Stomach smooth muscle (tissue), 2 donors: ENCODE measurements around the gene TECR.
"Not testable (repeated sequence)": the region's sequence is repeated elsewhere in the genome, so short reads cannot be mapped to it uniquely, and the experiment has no call there.

Experiments used
- H3K27ac ChIP-seq: one replicate; pipeline ENCODE4 v1.7.0; 2013; ENCODE audit warnings: mild to moderate bottlenecking, low read length, inconsistent platforms
- H3K27me3 ChIP-seq, 2 donors: one replicate each; pipeline ENCODE4 v1.7.0; 2013; ENCODE audit warnings: low read length in 2 of 2; ENCODE audit not compliant: insufficient read depth in 2 of 2, control insufficient read depth in 1 of 2
- H3K36me3 ChIP-seq, 2 donors: one replicate each; pipeline ENCODE4 v1.7.0; 2013; ENCODE audit warnings: low read length in 2 of 2; ENCODE audit not compliant: control insufficient read depth in 2 of 2, insufficient read depth in 2 of 2
- H3K4me1 ChIP-seq: one replicate; pipeline ENCODE4 v1.7.0; 2013; ENCODE audit warnings: low read length; ENCODE audit not compliant: control insufficient read depth, insufficient read depth
- H3K4me3 ChIP-seq, 2 donors: one replicate each; pipeline ENCODE4 v1.7.0; 2013; ENCODE audit warnings: low read length in 2 of 2
- H3K9ac ChIP-seq, 2 donors: one replicate each; pipeline ENCODE4 v1.7.0; 2013; ENCODE audit warnings: low read length in 2 of 2, mild to moderate bottlenecking in 1 of 2
- H3K9me3 ChIP-seq, 2 donors: one replicate each; pipeline ENCODE4 v1.7.0; 2013; ENCODE audit warnings: low read length in 2 of 2; ENCODE audit not compliant: control insufficient read depth in 2 of 2
- donor health status: healthy.
- donor health status: Pancreatic carcinoma.

Gene TECR

DNA sequence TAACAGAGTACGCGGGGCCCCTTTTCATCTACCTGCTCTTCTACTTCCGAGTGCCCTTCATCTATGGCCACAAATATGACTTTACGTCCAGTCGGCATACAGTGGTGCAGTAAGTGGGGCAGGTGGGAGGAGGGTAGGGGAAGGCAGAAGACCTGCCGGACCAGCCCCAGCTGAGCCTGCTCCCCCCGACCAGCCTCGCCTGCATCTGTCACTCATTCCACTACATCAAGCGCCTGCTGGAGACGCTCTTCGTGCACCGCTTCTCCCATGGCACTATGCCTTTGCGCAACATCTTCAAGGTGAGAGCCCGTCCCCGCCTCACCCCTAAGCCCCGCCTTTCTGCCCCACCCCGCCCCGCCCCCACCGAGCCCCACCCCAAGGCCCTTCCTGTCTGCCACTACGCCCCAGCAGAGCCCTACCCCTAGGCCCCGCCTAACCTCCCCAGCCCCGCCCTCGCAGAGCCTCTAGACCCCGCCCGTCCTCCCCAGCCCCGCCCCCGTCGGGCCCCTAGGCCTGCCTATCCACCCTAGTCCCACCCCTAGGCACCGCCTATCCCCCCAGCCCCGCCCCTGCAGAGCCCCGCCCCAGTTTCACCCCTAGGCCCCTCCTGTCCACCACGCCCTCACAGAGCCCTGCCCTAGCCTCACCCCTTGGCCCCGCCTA, 34.7 kb downstream of the TECR start:
- Histone ChIP-seq H3K36me3 (peaks cover 0 to 2% of the 10 kb centered on the region in 2 donors), H3K4me3 (no peak overlapping the region), H3K9ac (no peak overlapping the region), H3K27me3 (no peaks in the 10 kb centered on the region), H3K4me1 (peaks cover 13% of the 10 kb centered on the region), H3K27ac (no peak overlapping the region), H3K9me3 (no peaks in the 10 kb centered on the region)

DNA sequence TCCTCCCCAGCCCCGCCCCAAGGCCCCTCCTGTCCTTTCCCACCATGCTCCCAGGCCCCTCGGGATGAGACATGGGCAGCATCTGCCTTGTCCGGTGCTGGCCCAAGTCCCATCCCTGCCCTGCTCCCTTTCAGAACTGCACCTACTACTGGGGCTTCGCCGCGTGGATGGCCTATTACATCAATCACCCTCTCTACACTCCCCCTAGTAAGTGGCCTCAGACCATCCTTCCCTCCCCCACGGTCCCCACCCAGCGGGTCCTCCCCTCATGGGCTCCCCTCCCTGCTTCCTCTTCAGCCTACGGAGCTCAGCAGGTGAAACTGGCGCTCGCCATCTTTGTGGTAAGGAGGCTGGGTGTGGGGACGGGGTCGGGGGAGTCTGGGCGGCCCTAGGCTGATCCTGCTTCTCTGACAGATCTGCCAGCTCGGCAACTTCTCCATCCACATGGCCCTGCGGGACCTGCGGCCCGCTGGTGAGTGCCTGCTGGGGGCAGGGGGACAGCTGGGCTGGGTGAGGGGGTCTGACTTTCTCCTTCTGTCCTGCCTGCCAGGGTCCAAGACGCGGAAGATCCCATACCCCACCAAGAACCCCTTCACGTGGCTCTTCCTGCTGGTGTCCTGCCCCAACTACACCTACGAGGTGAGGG, 35.4 kb downstream of the TECR start:
- not testable (repeated sequence) for H3K9ac ChIP-seq, H3K27ac ChIP-seq, H3K9me3 ChIP-seq, H3K4me3 ChIP-seq, H3K36me3 ChIP-seq, H3K27me3 ChIP-seq
- H3K4me1 ChIP-seq, result peaks cover 19% of the 10 kb centered on the region

DNA sequence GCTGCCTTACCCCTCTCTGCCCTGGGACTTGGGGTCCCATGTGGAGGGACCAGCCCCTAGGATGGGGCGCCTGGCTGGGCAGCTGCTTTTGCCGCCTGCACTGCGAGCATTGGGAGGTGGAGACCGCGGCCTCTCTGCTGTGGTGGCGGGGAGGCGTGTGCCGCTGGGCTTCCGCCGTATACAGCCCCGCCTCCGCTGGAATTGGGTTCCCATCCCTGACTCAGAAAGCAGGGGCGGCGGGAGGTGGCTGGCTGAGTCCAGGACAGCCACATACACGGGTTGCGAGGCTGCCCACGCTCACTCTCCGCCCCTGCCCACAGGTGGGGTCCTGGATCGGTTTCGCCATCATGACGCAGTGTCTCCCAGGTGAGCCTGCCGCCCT, 35.9 kb downstream of the TECR start:
- Histone ChIP-seq H3K27me3 (no peaks in the 10 kb centered on the region), H3K4me3 (no peak overlapping the region), H3K4me1 (peaks cover 21% of the 10 kb centered on the region), H3K27ac (no peak overlapping the region), H3K36me3 (peaks cover 0 to 2% of the 10 kb centered on the region in 2 donors), H3K9ac (no peak overlapping the region), H3K9me3 (no peaks in the 10 kb centered on the region)

DNA sequence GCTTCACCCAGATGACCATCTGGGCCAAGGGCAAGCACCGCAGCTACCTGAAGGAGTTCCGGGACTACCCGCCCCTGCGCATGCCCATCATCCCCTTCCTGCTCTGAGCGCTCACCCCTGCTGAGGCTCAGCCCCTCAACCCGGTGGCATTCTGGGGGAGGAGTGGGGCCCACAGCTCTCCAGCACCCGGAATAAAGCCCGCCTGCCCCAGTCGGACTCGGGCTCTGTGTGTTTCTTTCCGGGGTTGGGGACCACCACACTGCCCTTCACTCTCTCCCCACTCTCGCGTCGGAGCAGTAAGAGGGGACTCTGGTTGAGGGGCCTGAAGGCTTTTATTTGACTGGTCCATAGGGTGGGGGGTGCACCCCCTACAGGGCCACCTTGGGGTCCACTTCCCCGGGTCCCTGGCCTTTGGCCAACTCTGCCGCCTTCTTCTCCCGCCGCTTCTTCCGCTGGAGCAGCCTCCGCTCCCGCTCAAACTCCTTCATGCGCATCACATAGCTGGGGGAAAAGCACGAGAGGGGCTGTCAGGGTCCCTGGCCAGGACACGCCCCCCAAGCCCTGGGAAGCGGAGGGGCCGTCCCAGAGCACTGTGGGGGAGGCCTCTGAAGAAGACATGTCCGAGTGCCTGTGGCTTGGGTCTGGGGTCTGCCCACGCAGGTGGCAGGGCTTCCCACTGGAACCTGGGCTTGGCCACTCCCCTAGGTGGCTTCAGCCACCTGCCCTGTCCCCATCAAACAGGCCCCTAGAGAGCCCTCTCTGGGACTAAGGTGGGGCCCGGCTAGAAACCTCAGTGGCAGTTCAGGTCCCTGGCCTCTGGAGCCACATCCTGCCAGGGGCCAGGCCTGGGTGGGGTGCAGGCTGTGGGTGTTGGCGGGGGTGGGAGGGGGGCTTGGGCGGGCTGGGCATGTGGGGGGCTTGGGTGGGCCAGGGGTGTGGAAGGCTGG, 36.6 kb downstream of the TECR start:
- H3K9ac ChIP-seq, result no peak overlapping the region
- no peaks in the 10 kb centered on the region for H3K27me3 ChIP-seq
- H3K4me3 ChIP-seq, result no peak overlapping the region
- peaks cover 24% of the 10 kb centered on the region for H3K4me1 ChIP-seq
- H3K9me3 ChIP-seq, result no peaks in the 10 kb centered on the region
- no peak overlapping the region for H3K27ac ChIP-seq
- H3K36me3 ChIP-seq, result peaks cover 0 to 2% of the 10 kb centered on the region in 2 donors

DNA sequence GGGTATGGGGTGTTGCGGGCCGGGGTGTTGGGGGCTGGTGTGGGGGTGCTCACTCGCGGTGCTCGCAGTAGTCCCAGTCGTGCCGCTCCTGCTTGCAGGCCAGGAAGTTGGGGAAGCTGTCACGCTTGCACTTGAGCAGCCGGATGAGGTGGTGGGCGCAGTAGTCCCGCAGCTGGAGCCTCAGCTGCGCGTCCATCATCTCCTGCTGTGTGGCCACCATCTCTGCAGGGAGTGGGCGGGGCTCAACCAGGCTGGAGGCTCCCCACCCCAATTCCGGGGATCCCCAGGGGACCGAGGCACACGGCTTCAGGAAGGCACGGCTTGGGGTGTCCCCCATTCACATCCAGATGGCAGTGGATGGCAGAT, 37.3 kb downstream of the TECR start:
- Histone ChIP-seq H3K27ac (no peak overlapping the region), H3K9me3 (no peaks in the 10 kb centered on the region), H3K36me3 (peaks cover 0 to 2% of the 10 kb centered on the region in 2 donors), H3K4me3 (no peak overlapping the region), H3K4me1 (peaks cover 29% of the 10 kb centered on the region), H3K27me3 (no peaks in the 10 kb centered on the region), H3K9ac (no peak overlapping the region)

DNA sequence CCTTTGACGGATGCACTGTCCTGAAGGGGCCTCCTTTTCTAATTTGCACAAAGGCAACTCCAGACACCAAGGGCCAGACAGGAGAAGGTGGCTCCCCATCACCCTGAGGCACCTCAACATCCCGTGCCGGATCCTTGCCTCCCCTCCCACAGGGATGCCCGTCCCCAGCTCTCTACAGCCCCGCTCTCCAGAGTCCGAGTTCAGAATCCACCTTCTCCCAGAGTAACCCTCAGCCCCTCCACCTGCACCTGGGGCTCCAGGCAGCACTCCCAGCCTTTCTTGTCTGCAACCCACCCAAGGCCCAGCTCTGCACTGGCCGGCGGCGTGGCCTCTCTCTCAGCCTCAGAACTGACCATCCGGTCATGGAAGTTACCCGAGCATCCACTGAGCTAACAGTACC, 37.7 kb downstream of the TECR start:
- Histone ChIP-seq H3K4me1 (peaks cover 25% of the 10 kb centered on the region), H3K9ac (no peak overlapping the region), H3K27ac (no peak overlapping the region), H3K27me3 (no peaks in the 10 kb centered on the region), H3K4me3 (no peak overlapping the region), H3K9me3 (no peaks in the 10 kb centered on the region), H3K36me3 (peaks cover 0 to 2% of the 10 kb centered on the region in 2 donors)

DNA sequence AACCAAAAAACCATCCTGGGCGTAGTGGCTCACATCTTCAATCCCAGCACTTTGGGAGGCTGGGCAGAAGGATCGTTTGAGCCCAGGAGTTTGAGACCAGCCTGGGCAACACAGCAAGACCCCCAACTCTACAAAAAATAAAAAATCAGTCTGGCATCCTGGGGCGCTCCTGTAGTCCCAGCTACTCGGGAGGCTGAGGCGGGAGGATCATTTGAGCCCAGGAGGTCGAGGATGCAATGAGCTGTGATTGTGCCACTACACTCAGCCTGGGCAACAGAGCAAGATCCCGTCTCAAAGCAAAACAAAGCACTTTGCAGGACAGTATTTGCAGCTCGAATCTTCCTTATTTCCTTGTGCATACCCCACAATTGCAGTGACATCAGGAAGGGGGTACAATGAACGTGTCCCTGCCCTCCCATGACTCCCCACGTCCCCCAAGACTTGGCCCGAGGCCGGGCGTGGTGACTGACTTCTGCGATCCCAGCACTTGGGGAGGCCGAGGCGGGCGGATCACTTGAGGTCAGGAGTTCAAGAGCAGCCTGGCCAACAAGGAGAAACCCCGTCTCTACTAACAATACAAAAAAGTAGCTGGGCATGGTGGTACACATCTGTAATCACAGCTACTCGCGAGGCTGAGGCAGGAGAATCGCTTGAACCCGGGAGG, 41.6 kb downstream of the TECR start:
- Histone ChIP-seq H3K9ac (peak overlapping the region; percentile 77 to 83), H3K27me3 (no peaks in the 10 kb centered on the region), H3K27ac (no peak overlapping the region), H3K36me3 (peaks cover 0 to 2% of the 10 kb centered on the region in 2 donors), H3K4me3 (peak overlapping the region; percentile 86 to 99), H3K4me1 (peaks cover 21% of the 10 kb centered on the region), H3K9me3 (no peaks in the 10 kb centered on the region)

DNA sequence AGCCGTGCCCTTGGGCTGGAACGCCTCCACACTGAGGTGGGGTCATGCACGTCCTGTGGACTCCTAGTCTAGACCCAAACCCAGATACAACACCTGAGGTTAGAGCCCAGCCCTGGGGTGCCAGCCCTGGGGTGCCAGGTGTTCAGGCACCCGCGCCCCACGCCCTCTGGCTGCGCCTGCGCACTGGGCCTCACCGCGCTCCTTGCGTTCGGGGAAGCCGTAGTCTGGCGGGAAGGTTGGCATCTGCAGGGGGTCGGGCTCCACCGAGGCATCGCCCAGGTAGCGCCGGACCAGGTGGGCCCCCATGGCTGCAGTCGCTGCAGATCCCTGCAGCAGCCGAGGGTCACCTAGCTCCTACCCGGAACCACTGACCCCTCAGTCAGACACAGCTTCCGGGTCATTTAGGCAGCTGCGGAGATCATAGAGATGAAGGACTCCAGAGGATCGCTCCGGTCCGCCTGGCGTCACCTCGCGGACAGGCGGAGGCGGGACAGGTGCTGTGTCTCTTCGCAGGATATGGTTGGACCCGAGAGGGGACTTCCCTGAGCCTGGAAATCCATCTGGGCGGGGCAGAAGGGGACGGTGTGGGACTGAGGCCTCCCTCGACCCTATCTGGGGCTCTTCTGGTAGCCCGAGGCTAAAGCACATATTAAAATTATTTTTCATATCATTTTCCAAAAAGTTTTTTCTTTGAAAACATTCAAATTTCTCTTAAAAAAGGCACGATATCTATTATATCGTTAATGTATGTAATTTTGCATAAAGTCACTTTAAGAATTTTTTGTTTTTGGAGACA, 42.5 kb downstream of the TECR start, which contains the start of gene NDUFB7:
Gene NDUFB7, minus strand, starts transcription at position 372 of the 796 bp plus-strand sequence. Its CDS starts 66 bp downstream, at position 306.
- H3K4me1 ChIP-seq, result peaks cover 21% of the 10 kb centered on the region
- H3K27ac ChIP-seq, result peak within 1 kb of the TSS; percentile 55
- no peaks in the 10 kb centered on the region for H3K27me3 ChIP-seq
- peaks cover 0 to 2% of the 10 kb centered on the region in 2 donors for H3K36me3 ChIP-seq
- peak within 1 kb of the TSS; percentile 77 to 83 for H3K9ac ChIP-seq
- no peaks in the 10 kb centered on the region for H3K9me3 ChIP-seq
- H3K4me3 ChIP-seq, result peak within 1 kb of the TSS; percentile 86 to 99

DNA sequence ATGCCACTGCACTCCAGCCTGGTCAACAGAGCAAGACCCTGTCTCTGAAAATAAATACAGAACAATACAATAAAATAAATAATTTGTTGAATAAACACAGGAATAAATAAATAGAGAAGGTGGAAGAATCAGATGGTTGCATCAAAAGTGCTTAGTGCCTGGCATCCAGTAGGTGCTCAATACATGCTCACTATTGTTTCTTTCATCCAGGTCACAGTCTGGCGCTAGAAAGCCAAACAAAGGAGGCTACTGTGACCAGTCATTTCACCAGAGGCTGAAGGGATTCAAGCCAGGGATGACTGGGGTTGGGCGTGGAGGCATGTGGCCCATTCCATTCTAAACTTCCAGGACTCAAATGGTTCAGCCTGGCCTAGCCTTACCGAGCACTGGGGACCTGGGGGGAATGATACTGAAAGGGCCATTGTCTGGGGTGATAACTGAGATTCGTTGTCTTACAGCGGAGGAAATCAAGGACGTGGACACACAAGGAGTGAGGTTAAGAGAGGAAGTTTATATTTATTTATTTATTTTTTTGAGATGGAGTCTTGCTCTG, 46.1 kb downstream of the TECR start:
- no peaks in the 10 kb centered on the region for H3K36me3 ChIP-seq
- no peak overlapping the region for H3K9ac ChIP-seq
- no peak overlapping the region for H3K4me3 ChIP-seq
- no peaks in the 10 kb centered on the region for H3K9me3 ChIP-seq
- H3K27ac ChIP-seq, result no peak overlapping the region
- peaks cover 11% of the 10 kb centered on the region for H3K4me1 ChIP-seq
- H3K27me3 ChIP-seq, result no peaks in the 10 kb centered on the region
